ENCODE results near the gene ARID1B. TPM values are rescaled to one million over a fixed set of nuclear protein-coding genes. Genes with fewer than 3 reads are reported as not detected.

The ARID1B gene
- total RNA-seq, 1 experiment from 2014 or later, result 60.3 TPM

GRCh38 chr6:157099912-157100593 is 322.9 kb downstream of the ARID1B start:
- ChIA-PET CTCF (no interaction called here), POLR2A (no interaction called here)
- Mint-ChIP-seq H3K4me1 (peaks cover 13% of the 10 kb centered on the region), H3K36me3 (no peaks in the 10 kb centered on the region), H3K9me3 (no peaks in the 10 kb centered on the region), H3K27ac (no peak overlapping the region), H3K4me3 (no peak overlapping the region), H3K27me3 (ENCODE audit: low read depth) (no peaks in the 10 kb centered on the region)
- ATAC-seq (no peak), DNase-seq (ENCODE audit: low spot score) (no peak)
- TF ChIP-seq ZNF532 (CRISPR knock-in tag; IDR thresholded peaks at IDR 0.05; ENCODE audit: borderline replicate concordance), result no peak
- no peak for TF ChIP-seq ZNF138 (CRISPR knock-in tag; conservative IDR thresholded peaks at IDR 0.05)
- no peak for TF ChIP-seq ZNF317 (CRISPR knock-in tag; IDR thresholded peaks at IDR 0.05; ENCODE audit: borderline replicate concordance, low read depth)
- TF ChIP-seq FOXP1 (CRISPR knock-in tag; IDR thresholded peaks at IDR 0.05; ENCODE audit: borderline replicate concordance), result no peak
- no peak for TF ChIP-seq RELA (CRISPR knock-in tag; IDR thresholded peaks at IDR 0.05; ENCODE audit: borderline replicate concordance)
- TF ChIP-seq CREM (CRISPR knock-in tag; IDR thresholded peaks at IDR 0.05), result no peak
- no peak for TF ChIP-seq NFATC4 (CRISPR knock-in tag; IDR thresholded peaks at IDR 0.05)
- TF ChIP-seq, protein P1, sequence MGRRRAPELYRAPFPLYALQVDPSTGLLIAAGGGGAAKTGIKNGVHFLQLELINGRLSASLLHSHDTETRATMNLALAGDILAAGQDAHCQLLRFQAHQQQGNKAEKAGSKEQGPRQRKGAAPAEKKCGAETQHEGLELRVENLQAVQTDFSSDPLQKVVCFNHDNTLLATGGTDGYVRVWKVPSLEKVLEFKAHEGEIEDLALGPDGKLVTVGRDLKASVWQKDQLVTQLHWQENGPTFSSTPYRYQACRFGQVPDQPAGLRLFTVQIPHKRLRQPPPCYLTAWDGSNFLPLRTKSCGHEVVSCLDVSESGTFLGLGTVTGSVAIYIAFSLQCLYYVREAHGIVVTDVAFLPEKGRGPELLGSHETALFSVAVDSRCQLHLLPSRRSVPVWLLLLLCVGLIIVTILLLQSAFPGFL (CRISPR knock-in tag; IDR thresholded peaks at IDR 0.05; ENCODE audit: borderline replicate concordance), result no peak

- Mint-ChIP-seq H3K27me3 (ENCODE audit: low read depth) (no peaks in the 10 kb centered on the region), H3K36me3 (no peaks in the 10 kb centered on the region), H3K4me1 (peaks cover 9% of the 10 kb centered on the region), H3K27ac (no peak overlapping the region), H3K4me3 (no peak overlapping the region), H3K9me3 (no peaks in the 10 kb centered on the region)
- no peak for TF ChIP-seq NR1H2 (CRISPR knock-in tag; IDR thresholded peaks at IDR 0.05)
- TF ChIP-seq JUN (CRISPR knock-in tag; IDR thresholded peaks at IDR 0.05), result no peak
- TF ChIP-seq GRHL2 (CRISPR knock-in tag; IDR thresholded peaks at IDR 0.05; ENCODE audit: insufficient replicate concordance, severe bottlenecking), result no peak
- TF ChIP-seq ESRRA (CRISPR knock-in tag; IDR thresholded peaks at IDR 0.05; ENCODE audit: borderline replicate concordance), result no peak
- no peak for TF ChIP-seq AR (CRISPR knock-in tag; IDR thresholded peaks at IDR 0.05)
- no peak for TF ChIP-seq PRDM15 (CRISPR knock-in tag; IDR thresholded peaks at IDR 0.05)
- TF ChIP-seq TCF7 (CRISPR knock-in tag; IDR thresholded peaks at IDR 0.05; ENCODE audit: low read depth), result no peak
- TF ChIP-seq TEAD4 (CRISPR knock-in tag; IDR thresholded peaks at IDR 0.05), result no peak
- TF ChIP-seq TP53 (CRISPR knock-in tag; IDR thresholded peaks at IDR 0.05), result no peak
- no peak for TF ChIP-seq CREM (CRISPR knock-in tag; IDR thresholded peaks at IDR 0.05)
- ATAC-seq, result no peak
- no peak for DNase-seq (ENCODE audit: low spot score)
- ChIA-PET CTCF (no interaction called here), POLR2A (no interaction called here)
Observed at GRCh38 chr6:157101166-157101565, 324.0 kb downstream of the ARID1B start.
